ENCODE measurements around the gene RPL27.

The RPL27 gene

DNA sequence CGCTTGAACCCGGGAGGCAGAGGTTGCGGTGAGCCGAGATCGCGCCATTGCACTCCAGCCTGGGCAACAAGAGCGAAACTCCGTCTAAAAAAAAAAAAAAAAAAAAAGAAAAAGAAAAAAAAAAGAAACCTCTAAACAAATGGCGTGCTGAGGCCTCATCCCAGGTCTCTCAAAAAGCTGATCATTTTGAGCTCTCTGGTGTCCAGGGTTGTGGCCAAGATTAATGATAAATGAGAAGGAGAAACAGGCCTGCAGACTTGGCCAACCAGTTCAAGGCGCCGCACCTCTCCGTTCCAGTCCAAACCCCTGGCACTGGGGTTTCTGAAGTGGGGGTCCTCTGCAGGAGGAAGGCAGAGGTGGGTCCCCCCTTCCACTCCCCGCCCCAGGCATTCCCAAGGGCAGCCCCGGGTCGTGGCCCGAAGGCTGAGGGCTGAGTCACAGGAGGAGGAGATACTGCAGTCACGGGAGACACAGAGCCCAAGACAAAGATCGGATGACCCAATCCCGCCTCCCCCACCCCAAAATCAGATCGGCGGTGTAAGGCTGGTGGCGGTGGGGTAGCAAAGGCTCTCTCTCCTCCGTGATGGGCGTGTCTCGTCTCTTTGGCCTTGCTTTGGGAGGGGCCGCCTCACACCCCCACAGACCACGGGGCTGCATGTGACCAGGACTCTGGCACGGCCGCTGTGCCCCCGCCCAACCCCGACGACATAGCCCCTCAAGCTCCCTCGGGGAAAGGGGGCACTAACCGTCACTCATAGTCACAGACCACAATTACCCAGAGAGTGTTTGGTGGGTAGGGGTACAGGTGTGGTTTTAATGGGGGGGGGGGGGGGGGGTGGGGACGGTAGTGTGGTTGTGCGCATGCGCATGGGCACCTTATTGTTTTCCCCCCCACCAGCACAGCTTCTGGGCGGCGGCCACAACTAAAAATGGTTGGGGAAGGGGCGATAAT is 22.8 kb downstream of the RPL27 start:
- no peak for DNase-seq (ENCODE audit: low read depth in 2 of 2)

GRCh38 chr17:43021741-43022512 is 23.7 kb downstream of the RPL27 start, which contains the start of gene VAT1:
TSS of gene VAT1 (minus strand) at chr17:43022385. CDS start at chr17:43022322, 63 bp downstream.
- peak in 1 of 2 donors; percentile 56 for DNase-seq (ENCODE audit: low read depth in 2 of 2)

- peak; percentile 70 to 73 for DNase-seq (ENCODE audit: low read depth in 2 of 2)
Measured at GRCh38 chr17:43024407-43025289, 26.4 kb downstream of the RPL27 start, which contains the start of gene RND2. TSS of gene RND2 (plus strand) at chr17:43025231. CDS start at chr17:43025348, 117 bp downstream.

GRCh38 chr17:43025290-43025657 is 27.1 kb downstream of the RPL27 start:
- no peak for DNase-seq (ENCODE audit: low read depth in 2 of 2)

DNA sequence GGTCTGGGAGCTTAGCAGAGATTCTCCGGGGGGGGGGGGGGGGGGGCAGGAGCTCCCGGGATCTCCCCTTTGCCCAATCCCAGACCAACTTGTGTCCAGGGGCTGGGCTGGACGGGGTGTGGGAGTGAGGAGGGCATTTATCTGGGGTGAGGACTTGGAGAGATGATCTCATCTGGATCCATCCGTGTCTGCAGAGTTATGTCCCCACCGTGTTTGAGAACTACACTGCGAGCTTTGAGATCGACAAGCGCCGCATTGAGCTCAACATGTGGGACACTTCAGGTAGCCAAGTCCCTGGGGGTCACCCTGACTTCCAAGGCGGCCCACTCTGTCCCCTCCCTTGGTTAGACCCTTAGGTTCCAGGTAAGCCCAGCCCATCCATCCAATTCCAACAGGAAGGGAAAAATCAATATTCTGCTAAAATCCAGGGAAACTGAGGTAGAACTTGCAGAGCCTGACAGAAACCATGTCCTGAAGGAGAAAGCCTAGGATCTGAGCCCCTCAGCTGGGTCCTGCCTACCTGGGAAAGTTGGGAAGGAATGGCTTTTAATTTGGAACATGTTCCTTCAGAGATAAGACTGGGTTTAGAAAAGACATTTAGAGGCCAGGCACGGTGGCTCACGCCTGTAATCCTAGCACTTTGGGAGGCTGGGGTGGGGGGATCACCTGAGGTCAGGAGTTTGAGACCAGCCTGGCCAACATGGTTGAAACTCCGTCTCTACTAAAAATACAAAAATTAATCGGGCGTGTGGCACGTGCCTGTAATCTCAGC is 27.7 kb downstream of the RPL27 start:
- no peak for DNase-seq (ENCODE audit: low read depth in 2 of 2)

DNA sequence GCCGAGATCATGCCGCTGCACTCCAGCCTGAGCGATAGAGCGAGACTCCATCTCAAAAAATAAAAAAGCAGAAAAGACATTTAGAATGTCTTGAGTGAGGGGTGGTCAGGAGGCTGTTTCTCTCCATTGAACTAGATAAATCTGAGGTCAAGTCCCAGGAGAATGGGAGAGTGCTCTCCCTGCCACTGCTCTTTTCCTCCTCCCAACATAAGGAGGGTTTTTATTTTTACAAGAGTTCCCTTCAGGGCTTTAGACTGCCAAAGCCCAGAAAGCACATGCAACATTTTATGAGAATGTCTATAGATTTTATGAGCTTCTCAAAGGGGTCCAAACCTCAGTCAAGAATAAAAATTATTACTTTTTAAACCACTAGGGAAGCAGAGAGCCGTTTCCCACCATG is 28.4 kb downstream of the RPL27 start:
- no peak for DNase-seq (ENCODE audit: low read depth in 2 of 2)

DNA sequence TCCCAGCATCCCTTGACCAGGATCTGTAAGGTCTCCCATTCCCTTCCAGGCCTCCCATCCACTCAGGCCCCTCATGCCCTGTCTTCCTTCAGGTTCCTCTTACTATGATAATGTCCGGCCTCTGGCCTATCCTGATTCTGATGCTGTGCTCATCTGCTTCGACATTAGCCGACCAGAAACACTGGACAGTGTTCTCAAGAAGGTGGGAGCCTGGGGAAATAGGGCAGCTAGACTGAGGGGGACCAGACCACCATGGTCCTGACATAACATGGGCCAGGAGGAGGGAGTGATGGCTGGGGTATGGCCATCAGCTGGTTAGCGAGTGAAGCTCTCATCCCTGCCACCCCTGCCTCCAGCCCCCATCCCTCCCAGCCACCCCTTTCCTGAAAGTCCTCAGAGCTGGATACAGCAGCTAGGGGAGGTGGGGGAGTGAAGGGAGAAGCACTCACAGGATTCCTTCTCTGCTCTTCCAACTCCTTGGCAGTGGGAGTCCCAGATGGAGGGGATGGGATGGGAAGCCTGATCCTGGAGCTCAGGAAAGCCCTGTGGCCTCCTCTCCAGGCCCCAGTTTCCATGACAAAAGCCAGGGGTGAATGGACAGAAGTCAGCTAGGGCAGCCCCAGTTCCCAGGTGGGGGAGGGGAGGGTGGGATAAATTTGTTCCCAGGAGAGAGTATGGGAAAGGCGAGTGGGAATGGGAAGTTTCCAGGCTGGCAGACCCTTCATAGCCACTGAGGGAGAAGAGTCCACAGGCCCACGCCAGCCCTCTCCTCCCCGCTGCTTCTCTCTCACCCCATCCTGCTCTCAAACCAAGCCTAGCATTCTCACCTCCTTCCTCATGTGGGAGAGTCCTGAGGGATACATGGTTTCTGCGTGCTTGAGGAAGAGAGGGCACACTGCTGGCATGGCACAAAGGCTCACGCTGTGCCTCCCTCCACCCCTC is 29.1 kb downstream of the RPL27 start:
- DNase-seq (ENCODE audit: low read depth in 2 of 2), result no peak

- DNase-seq (ENCODE audit: low read depth in 2 of 2), result no peak
Measured at GRCh38 chr17:43028221-43028861, 30.1 kb downstream of the RPL27 start.

- no peak for DNase-seq (ENCODE audit: low read depth in 2 of 2)
Measured at GRCh38 chr17:43030137-43030767, 32.0 kb downstream of the RPL27 start.

DNA sequence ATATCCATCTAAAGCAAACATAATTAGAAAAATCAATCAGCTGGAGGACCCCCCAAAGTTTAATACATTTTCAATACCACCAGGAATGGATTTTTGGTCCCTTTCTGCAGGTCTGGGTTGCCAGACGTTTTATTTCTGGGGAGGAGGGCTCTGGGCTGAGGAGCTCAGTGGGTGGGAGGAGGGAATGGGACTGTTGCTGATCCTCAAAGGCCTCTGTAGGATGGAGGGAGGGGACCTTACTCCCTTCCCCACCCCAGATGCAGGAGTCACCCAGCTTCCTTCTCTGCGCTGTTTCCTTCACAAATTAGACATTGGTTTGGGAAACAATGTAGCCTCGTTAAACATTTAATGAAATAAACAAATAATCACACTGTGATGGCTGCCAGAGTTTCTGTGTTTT is 33.4 kb downstream of the RPL27 start:
- no peak for DNase-seq (ENCODE audit: low read depth in 2 of 2)

DNA sequence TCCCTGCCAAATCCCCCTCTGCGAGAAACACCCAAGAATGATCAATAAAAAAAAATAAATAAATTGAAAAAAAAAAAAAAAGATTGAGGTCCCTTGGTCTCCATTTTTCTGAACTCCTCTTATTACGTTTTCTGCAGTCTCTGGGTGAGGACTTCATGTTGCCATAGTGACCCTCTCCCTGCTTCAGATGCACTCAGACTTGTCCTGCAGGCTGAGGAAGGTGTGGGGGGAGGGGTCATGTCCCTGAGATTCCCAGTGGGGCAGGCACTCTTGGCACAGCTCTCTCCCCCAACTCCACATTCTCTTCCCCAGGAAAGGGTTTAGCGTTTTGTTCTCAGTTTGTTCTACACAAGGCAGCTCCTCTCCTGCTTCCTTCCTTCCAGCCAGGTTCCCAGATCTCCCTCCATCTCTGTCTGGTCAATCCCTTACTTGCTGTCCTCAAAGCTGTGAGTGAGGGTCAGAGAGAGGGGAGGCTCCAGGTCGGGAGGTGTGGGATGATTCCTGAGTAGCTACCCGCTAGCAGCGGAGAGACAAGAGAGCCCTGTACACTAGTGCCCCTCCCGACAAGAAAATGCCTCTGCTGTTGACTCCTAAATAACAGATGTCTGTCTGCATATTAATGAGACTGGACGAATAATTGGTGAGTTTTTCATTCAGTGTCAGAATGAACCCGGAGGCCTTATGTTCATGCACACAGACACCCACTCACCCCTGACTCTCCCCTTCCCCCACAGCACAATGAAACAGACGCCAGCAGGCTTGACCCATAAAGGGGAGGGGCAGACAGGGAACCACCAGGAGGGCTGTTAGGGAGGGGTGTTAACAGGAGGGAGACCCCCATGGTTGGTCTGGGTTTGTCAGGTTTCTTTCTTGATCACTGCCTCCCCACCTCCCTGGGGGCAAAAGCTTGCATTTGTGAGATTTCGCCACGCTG is 36.0 kb downstream of the RPL27 start:
- DNase-seq (ENCODE audit: low read depth in 2 of 2), result no peak

GRCh38 chr17:43034894-43035293 is 36.7 kb downstream of the RPL27 start:
- DNase-seq (ENCODE audit: low read depth in 2 of 2), result no peak

DNA sequence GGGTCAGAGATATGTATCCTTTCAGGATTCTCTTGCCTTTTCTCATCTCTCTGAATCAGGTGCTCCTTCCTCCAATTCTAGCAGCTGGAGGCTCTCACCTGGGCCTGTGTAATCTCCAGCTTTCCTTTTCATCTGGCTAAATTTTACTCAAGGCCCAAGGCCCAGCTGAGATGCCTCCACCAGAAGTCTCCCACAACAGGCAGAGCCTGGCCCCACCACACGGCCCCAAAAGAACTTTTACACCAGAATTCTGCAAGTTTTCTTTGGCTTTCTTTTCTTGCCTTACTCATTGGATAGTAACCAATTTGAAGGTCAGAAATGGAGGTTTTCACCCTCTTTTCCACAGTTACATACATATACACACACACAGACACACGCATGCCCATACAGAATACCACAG is 41.4 kb downstream of the RPL27 start:
- DNase-seq (ENCODE audit: low read depth in 2 of 2), result no peak

DNA sequence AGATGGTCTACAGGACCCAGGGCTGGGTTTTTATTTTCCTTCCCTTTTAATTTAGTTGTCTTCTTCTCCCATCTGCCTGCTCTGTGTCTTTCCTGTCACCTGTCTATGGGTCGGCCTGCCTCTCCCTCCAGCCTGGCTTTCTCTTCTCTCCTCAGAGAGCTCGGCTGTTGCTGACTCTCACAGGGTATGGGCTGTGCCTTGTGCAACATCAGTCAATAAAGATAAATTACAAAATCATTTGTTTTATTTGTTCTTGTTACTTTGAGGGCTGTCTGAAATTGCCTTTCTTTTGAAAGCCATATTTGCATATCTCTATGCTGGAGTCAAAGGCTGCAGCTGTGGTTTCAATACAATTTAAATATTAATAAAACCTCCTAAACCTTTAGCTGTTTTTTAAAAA is 42.4 kb downstream of the RPL27 start:
- DNase-seq (ENCODE audit: low read depth in 2 of 2), result no peak

DNA sequence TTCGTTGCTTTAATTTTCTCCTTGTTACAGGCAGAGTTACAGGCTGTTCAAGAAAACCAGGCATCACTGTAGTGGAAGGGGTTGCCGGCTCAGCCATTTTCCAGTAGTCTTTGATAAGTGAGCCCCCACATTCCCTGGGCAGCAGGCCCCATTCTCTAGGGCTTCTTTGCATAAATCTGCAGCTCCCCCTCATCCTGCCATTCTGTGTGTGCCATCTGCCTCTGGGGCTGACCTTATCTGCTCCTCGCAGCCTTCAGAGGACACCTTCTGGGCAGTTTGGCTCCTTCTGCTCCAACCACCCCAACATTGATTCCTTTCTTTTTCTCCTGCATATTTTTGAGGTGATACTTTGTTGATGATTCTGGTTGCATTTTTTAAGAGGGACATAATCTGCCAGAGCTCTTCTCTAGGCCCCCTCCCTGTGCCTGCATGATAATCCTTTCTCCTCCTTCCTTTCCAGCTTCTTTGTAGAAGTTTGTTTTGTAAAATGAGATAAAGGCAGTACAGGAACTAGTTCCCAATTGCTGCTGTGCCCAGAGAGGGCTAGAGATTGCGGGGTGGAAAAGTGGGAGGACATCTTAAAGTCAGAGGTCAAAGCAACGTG is 43.9 kb downstream of the RPL27 start:
- DNase-seq (ENCODE audit: low read depth in 2 of 2), result no peak

DNA sequence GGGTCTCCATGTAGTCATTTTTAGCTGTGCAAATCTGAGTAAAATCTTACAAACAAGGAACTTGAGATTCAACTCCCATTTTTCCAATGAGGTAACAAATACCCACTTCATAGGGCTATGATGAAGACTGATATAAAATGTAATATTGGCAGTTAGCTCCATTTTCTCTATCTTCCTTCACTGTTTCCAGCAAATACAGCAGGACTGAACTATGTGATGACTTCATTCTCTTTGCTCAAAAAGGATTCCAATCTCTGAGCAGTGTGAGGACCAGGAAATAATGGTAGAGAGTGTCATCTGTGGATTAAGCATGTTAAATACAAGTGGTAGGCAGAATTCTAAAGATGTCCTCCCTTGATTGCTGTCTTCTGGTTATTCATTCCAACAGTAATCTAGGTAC is 45.1 kb downstream of the RPL27 start:
- no peak for DNase-seq (ENCODE audit: low read depth in 2 of 2)

DNA sequence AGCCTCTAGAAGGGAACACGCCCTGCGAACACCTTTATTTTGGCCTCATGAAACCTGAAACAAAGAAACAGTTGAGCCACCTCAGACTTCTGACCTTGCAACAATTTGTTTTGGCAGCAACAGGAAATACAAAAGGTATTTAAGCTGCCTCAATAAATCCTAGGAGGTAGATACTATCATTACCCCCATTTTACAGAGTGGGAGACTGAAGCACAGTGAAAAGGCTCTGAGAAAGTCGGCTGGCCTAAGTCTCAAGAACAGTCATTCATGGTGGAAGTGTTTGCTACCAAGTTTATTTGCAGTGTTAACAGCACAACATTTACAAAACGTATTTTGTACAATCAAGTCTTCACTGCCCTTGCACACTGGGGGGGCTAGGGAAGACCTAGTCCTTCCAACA is 45.8 kb downstream of the RPL27 start:
- DNase-seq (ENCODE audit: low read depth in 2 of 2), result no peak

Measured in stimulated activated CD8-positive, alpha-beta memory T cell treated with anti-CD3 and anti-CD28 coated beads, Interleukin-7, amount 100 ng/mL, for 4 hours (primary cell).